GM12873 (cell line): ENCODE measurements around the gene EHD4.

ENCODE experiments used
- CTCF ChIP-seq: IDR thresholded peaks from 2 replicates; pipeline ENCODE4 v1.5.1; 2012; ENCODE audit warnings: low read depth, mild to moderate bottlenecking, moderate library complexity, low read length, control low read depth; ENCODE audit not compliant: insufficient read depth; ENCODE audit errors: missing control alignments

The EHD4 gene

GRCh38 chr15:41891226-41891625 is 81.1 kb downstream of the EHD4 start:
- TF ChIP-seq CTCF = no peak

GRCh38 chr15:41890050-41890690 is 82.2 kb downstream of the EHD4 start:
- no peak for TF ChIP-seq CTCF

GRCh38 chr15:41888662-41889253 is 83.6 kb downstream of the EHD4 start:
- TF ChIP-seq CTCF = no peak

- no peak for TF ChIP-seq CTCF
Observed at GRCh38 chr15:41887893-41888292, 84.5 kb downstream of the EHD4 start.

- no peak for TF ChIP-seq CTCF
Observed at GRCh38 chr15:41887161-41887560, 85.2 kb downstream of the EHD4 start.

GRCh38 chr15:41886741-41887140 is 85.6 kb downstream of the EHD4 start:
- no peak for TF ChIP-seq CTCF

GRCh38 chr15:41885841-41886240 is 86.5 kb downstream of the EHD4 start:
- no peak for TF ChIP-seq CTCF

GRCh38 chr15:41885321-41885720 is 87.0 kb downstream of the EHD4 start:
- no peak for TF ChIP-seq CTCF
